HepG2 (cell line): ENCODE measurements around the gene MYL6. TPM values are rescaled to one million over a fixed set of nuclear protein-coding genes. Genes with fewer than 3 reads are reported as not detected.
A peak's percentile ranks its signal among the peaks of the same experiment; 100 is the strongest.

Source experiments
- BCL6 ChIP-seq: IDR thresholded peaks from 2 replicates; pipeline ENCODE4 v1.6.1; 2016; ENCODE audit warnings: missing genetic modification reagents, missing compliant biosample characterization
- CHCHD3 ChIP-seq: sonication (generic); formaldehyde crosslinking; IDR thresholded peaks from 2 replicates; pipeline ENCODE4 v1.8.0; 2022; ENCODE audit warnings: mild to moderate bottlenecking, missing genetic modification reagents, moderate library complexity
- EP300 ChIP-seq, 3 experiments: sonication (generic) in 1 of 3; formaldehyde crosslinking in 1 of 3; IDR thresholded peaks; 2 replicates each; pipeline versions ENCODE4 v1.5.1 to v1.6.1; 2011 to 2020; ENCODE audit warnings: low read depth in 2 of 3, low read length in 2 of 3, borderline replicate concordance in 1 of 3, improper control_type of control experiment in 1 of 3, mild to moderate bottlenecking in 1 of 3, missing genetic modification reagents in 1 of 3, moderate library complexity in 1 of 3
- KLF12 ChIP-seq: sonication (generic); formaldehyde crosslinking; IDR thresholded peaks from 2 replicates; pipeline ENCODE4 v1.4.0; 2020; ENCODE audit warnings: missing genetic modification reagents, borderline replicate concordance
- MED1 ChIP-seq: sonication (generic); formaldehyde crosslinking; IDR thresholded peaks from 2 replicates; pipeline ENCODE4 v1.4.0; 2020; ENCODE audit warnings: missing genetic modification reagents
- MTF2 ChIP-seq: sonication (generic); formaldehyde crosslinking; IDR thresholded peaks from 2 replicates; pipeline ENCODE4 v1.5.0; 2020; ENCODE audit warnings: missing genetic modification reagents, borderline replicate concordance
- SRSF9 ChIP-seq: fragments of 200-400 bp; formaldehyde crosslinking; IDR thresholded peaks from 2 replicates; pipeline ENCODE4 v1.6.1; 2018; ENCODE audit warnings: borderline replicate concordance, mild to moderate bottlenecking, low read depth, low read length; ENCODE audit not compliant: insufficient read depth, poor library complexity, severe bottlenecking
- ZNF44 ChIP-seq: sonication (generic); formaldehyde crosslinking; IDR thresholded peaks from 2 replicates; pipeline ENCODE4 v1.5.1; 2020; ENCODE audit warnings: mild to moderate bottlenecking, missing genetic modification reagents
- polyA plus RNA-seq, 8 experiments: library from polyadenylated mRNA; depleted of rRNA in 3 of 8; stranded (reverse) in 7 of 8; unstranded in 1 of 8; fragments of >200 nt; fragmentation: Illumina TruSeq in 4 of 8; extraction: Trizol in 4 of 8; gene quantifications; 2 replicates each; pipeline versions ENCODE4 v1.2.1 to v1.2.3, GENCODE V29; 2011 to 2016; ENCODE audit warnings: low read depth in 4 of 8, missing spikeins in 1 of 8, mixed read lengths in 1 of 8; ENCODE audit not compliant: insufficient read depth in 1 of 8
- total RNA-seq, 5 experiments: library from RNA; depleted of rRNA; stranded (reverse); fragments of >200 nt; fragmentation: Illumina TruSeq; extraction: Trizol; gene quantifications; 2 replicates each; pipeline ENCODE4 v1.2.3, GENCODE V29; 2016; ENCODE audit warnings: low read depth in 1 of 5
- TF ChIP-seq, protein P1 (sequence below): sonication (generic); formaldehyde crosslinking; IDR thresholded peaks from 2 replicates; pipeline ENCODE4 v1.4.0; 2020; ENCODE audit warnings: missing genetic modification reagents
- TF ChIP-seq, protein P2 (sequence below): sonication (generic); formaldehyde crosslinking; IDR thresholded peaks from 2 replicates; pipeline ENCODE4 v1.4.0; 2020; ENCODE audit warnings: mild to moderate bottlenecking, low read depth, missing genetic modification reagents
- TF ChIP-seq, protein P3 (sequence below): sonication (generic); formaldehyde crosslinking; IDR thresholded peaks from 2 replicates; pipeline ENCODE4 v1.4.0; 2020; ENCODE audit warnings: mild to moderate bottlenecking, missing genetic modification reagents
- TF ChIP-seq, protein P4 (sequence below): sonication (generic); formaldehyde crosslinking; IDR thresholded peaks from 2 replicates; pipeline ENCODE4 v1.4.0; 2020; ENCODE audit warnings: mild to moderate bottlenecking, missing genetic modification reagents

Gene MYL6
- total and polyA plus RNA-seq, 2 of the 13 experiments (the other 11 are each of a cell fraction or from before 2014, with no cell fraction given): 1,127 to 1,192 TPM

DNA sequence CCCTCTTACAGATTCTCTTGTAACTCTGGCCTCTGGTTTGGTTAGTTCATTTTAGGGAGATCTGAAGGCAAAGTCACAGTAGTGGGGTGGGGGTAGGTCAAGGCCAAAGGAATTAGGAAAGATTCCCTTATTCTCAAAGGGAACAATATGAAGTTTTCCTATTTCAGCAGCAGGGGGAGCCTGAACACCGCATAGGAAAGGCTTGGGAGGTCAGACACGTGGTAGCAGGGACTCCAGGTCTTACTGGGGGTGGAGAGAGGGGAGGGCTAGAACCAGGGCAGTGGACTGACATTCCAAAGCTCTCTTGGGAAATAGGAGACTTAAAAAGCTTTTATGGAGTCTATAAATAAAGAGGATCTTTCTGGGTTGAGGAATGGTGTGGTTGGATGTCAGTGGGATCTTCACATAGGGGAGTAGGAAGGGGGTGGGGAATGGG is 38.8 kb upstream of the MYL6 start (continued):
- TF ChIP-seq ZNF44 (CRISPR knock-in tag) (no peak), CHCHD3 (CRISPR knock-in tag) (no peak), MTF2 (no peak), KLF12 (CRISPR knock-in tag) (no peak), SRSF9 (no peak), BCL6 (CRISPR knock-in tag) (no peak), MED1 (CRISPR knock-in tag) (0 out of 2 replicates have a peak, but pooled peaks have one; percentile 12), EP300 (IDR thresholded peaks at IDR 0.05; ENCODE audit: low read depth in 2 of 2, low read length in 2 of 2) (no peak), EP300 (CRISPR knock-in tag; IDR thresholded peaks at IDR 0.05; ENCODE audit: borderline replicate concordance) (no peak)
- TF ChIP-seq, protein P1, sequence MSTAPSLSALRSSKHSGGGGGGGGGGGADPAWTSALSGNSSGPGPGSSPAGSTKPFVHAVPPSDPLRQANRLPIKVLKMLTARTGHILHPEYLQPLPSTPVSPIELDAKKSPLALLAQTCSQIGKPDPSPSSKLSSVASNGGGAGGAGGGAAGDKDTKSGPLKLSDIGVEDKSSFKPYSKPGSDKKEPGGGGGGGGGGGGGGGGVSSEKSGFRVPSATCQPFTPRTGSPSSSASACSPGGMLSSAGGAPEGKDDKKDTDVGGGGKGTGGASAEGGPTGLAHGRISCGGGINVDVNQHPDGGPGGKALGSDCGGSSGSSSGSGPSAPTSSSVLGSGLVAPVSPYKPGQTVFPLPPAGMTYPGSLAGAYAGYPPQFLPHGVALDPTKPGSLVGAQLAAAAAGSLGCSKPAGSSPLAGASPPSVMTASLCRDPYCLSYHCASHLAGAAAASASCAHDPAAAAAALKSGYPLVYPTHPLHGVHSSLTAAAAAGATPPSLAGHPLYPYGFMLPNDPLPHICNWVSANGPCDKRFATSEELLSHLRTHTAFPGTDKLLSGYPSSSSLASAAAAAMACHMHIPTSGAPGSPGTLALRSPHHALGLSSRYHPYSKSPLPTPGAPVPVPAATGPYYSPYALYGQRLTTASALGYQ (CRISPR knock-in tag): 0 out of 2 replicates have a peak, but pooled peaks have one; percentile 19
- TF ChIP-seq, protein P2, sequence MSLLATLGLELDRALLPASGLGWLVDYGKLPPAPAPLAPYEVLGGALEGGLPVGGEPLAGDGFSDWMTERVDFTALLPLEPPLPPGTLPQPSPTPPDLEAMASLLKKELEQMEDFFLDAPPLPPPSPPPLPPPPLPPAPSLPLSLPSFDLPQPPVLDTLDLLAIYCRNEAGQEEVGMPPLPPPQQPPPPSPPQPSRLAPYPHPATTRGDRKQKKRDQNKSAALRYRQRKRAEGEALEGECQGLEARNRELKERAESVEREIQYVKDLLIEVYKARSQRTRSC (CRISPR knock-in tag): no peak
- TF ChIP-seq, protein P3, sequence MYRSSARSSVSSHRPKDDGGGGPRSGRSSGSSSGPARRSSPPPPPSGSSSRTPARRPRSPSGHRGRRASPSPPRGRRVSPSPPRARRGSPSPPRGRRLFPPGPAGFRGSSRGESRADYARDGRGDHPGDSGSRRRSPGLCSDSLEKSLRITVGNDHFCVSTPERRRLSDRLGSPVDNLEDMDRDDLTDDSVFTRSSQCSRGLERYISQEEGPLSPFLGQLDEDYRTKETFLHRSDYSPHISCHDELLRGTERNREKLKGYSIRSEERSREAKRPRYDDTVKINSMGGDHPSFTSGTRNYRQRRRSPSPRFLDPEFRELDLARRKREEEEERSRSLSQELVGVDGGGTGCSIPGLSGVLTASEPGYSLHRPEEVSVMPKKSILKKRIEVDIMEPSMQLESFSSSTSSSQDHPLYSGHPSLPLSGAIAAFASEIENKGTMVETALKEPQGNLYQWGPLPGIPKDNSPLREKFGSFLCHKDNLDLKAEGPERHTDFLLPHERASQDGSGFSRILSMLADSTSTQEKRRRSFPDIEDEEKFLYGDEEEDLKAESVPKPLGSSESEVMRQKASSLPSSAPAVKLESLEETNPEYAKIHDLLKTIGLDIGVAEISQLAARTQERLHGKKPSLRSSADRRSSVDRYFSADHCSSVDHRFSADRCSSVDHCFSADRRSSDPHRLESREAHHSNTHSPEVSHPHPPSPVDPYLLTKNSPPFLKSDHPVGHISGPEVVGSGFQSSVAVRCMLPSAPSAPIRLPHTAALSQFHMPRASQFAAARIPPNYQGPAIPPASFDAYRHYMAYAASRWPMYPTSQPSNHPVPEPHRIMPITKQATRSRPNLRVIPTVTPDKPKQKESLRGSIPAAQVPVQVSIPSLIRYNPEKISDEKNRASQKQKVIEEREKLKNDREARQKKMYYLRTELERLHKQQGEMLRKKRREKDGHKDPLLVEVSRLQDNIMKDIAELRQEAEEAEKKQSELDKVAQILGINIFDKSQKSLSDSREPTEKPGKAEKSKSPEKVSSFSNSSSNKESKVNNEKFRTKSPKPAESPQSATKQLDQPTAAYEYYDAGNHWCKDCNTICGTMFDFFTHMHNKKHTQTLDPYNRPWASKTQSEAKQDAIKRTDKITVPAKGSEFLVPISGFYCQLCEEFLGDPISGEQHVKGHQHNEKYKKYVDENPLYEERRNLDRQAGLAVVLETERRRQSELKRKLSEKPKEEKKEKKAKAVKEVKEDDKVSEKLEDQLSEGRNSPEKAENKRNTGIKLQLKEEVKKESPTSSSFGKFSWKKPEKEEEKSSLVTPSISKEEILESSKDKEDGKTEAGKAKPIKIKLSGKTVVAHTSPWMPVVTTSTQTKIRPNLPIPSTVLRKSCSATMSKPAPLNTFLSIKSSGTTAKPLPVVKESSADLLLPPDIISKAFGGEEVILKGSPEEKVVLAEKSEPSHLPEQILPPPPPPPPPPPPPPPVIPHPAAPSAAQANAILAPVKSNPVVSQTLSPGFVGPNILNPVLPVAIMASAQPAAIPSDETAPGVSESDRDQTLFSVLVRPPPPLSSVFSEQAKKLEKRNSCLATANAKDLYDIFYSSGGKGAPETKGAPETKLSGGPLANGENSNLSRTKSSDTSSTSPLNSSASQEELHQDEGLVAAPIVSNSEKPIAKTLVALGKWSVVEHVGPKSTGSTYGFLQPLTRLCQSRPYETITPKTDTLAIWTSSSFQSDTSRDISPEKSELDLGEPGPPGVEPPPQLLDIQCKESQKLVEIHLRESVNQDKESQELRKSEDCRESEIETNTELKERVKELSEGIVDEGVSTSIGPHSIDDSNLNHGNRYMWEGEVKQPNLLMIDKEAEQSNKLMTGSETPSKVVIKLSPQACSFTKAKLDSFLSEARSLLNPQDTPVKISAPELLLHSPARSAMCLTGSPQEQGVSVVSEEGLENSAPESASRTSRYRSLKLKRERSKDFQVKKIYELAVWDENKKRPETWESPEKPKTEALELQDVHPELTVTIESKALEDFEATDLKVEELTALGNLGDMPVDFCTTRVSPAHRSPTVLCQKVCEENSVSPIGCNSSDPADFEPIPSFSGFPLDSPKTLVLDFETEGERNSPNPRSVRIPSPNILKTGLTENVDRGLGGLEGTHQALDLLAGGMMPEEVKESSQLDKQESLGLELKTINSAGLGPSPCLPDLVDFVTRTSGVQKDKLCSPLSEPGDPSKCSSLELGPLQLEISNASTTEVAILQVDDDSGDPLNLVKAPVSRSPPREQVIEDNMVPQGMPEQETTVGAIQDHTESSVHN (CRISPR knock-in tag): no peak
- TF ChIP-seq, protein P4, sequence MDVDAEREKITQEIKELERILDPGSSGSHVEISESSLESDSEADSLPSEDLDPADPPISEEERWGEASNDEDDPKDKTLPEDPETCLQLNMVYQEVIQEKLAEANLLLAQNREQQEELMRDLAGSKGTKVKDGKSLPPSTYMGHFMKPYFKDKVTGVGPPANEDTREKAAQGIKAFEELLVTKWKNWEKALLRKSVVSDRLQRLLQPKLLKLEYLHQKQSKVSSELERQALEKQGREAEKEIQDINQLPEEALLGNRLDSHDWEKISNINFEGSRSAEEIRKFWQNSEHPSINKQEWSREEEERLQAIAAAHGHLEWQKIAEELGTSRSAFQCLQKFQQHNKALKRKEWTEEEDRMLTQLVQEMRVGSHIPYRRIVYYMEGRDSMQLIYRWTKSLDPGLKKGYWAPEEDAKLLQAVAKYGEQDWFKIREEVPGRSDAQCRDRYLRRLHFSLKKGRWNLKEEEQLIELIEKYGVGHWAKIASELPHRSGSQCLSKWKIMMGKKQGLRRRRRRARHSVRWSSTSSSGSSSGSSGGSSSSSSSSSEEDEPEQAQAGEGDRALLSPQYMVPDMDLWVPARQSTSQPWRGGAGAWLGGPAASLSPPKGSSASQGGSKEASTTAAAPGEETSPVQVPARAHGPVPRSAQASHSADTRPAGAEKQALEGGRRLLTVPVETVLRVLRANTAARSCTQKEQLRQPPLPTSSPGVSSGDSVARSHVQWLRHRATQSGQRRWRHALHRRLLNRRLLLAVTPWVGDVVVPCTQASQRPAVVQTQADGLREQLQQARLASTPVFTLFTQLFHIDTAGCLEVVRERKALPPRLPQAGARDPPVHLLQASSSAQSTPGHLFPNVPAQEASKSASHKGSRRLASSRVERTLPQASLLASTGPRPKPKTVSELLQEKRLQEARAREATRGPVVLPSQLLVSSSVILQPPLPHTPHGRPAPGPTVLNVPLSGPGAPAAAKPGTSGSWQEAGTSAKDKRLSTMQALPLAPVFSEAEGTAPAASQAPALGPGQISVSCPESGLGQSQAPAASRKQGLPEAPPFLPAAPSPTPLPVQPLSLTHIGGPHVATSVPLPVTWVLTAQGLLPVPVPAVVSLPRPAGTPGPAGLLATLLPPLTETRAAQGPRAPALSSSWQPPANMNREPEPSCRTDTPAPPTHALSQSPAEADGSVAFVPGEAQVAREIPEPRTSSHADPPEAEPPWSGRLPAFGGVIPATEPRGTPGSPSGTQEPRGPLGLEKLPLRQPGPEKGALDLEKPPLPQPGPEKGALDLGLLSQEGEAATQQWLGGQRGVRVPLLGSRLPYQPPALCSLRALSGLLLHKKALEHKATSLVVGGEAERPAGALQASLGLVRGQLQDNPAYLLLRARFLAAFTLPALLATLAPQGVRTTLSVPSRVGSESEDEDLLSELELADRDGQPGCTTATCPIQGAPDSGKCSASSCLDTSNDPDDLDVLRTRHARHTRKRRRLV (CRISPR knock-in tag): no peak
